Measurements from ENCODE around the gene FRAT1. TPM values are rescaled to one million over a fixed set of nuclear protein-coding genes. Genes with fewer than 3 reads are reported as not detected.

Gene FRAT1
- total RNA-seq, 1 donor from 2014 or later: 1.4 TPM

DNA sequence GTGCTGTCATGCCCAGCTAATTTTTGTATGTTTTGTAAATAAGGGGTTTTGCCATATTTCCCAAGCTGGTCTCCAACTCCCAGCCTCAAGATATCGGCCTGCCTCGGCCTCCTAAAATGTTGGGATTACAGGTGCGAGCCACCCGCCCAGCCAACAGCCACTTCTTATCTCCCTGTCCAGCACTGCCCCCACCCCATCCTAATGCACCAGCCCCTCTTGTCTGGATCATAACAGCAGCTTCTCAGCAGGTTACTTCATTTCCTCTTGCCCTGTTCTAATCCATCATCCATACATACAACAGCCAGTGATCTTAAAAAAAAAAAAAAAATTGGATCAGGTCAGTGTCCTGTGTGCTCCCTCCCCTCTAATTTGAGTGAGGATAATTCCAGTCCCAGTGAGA lies 28.2 kb downstream of the FRAT1 start:
- no peaks in the 10 kb centered on the region for H3K9me3 ChIP-seq (ENCODE audit: insufficient read depth, low read depth, low read length)
- FAIRE-seq (no peak), DNase-seq (ENCODE audit: low read depth) (no peak)
- TF ChIP-seq, protein P1, sequence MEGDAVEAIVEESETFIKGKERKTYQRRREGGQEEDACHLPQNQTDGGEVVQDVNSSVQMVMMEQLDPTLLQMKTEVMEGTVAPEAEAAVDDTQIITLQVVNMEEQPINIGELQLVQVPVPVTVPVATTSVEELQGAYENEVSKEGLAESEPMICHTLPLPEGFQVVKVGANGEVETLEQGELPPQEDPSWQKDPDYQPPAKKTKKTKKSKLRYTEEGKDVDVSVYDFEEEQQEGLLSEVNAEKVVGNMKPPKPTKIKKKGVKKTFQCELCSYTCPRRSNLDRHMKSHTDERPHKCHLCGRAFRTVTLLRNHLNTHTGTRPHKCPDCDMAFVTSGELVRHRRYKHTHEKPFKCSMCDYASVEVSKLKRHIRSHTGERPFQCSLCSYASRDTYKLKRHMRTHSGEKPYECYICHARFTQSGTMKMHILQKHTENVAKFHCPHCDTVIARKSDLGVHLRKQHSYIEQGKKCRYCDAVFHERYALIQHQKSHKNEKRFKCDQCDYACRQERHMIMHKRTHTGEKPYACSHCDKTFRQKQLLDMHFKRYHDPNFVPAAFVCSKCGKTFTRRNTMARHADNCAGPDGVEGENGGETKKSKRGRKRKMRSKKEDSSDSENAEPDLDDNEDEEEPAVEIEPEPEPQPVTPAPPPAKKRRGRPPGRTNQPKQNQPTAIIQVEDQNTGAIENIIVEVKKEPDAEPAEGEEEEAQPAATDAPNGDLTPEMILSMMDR (IDR thresholded peaks at IDR 0.05; ENCODE audit: insufficient read depth, low read depth, low read length): no peak
- TF ChIP-seq EZH2 (IDR thresholded peaks at IDR 0.05; ENCODE audit: insufficient read depth, low read length): no peak
- H4K20me1 ChIP-seq (ENCODE audit: insufficient read depth, low read length): no peaks in the 10 kb centered on the region
- Mint-ChIP-seq H3K9me3 (ENCODE audit: unreplicated experiment) (peaks cover 3% of the 10 kb centered on the region), H3K27ac (ENCODE audit: unreplicated experiment) (no peak overlapping the region), H3K4me1 (ENCODE audit: low read depth, unreplicated experiment) (no peaks in the 10 kb centered on the region), H3K4me3 (ENCODE audit: unreplicated experiment) (no peak overlapping the region), H3K36me3 (ENCODE audit: low read depth, unreplicated experiment) (peaks cover 8% of the 10 kb centered on the region), H3K27me3 (ENCODE audit: low read depth, unreplicated experiment) (no peaks in the 10 kb centered on the region)
- H3K4me1 ChIP-seq (ENCODE audit: insufficient read depth, low read length): no peaks in the 10 kb centered on the region
- no peaks in the 10 kb centered on the region for H3K79me2 ChIP-seq (ENCODE audit: insufficient read depth, low read length)
- no peak overlapping the region for H3K9ac ChIP-seq (ENCODE audit: low read length)
- no peak overlapping the region for H3K4me2 ChIP-seq (ENCODE audit: low read length)
- H3K36me3 ChIP-seq (ENCODE audit: insufficient read depth, low read length): peaks cover 7% of the 10 kb centered on the region
- H3K27me3 ChIP-seq (ENCODE audit: insufficient read depth, low read length): no peaks in the 10 kb centered on the region
- H2AFZ ChIP-seq (ENCODE audit: low read depth, low read length): no peak overlapping the region
- H3K4me3 ChIP-seq (ENCODE audit: insufficient read depth, low read depth, low read length): no peak overlapping the region
- H3K27ac ChIP-seq (ENCODE audit: low read depth, low read length): no peak overlapping the region

GRCh38 chr10:97349752-97350513 lies 30.9 kb downstream of the FRAT1 start:
- H2AFZ ChIP-seq (ENCODE audit: low read depth, low read length): no peak overlapping the region
- DNase-seq (ENCODE audit: low read depth) (no peak), FAIRE-seq (no peak)
- peaks cover 3% of the 10 kb centered on the region for H3K9me3 Mint-ChIP-seq (ENCODE audit: unreplicated experiment)
- no peak overlapping the region for H3K27ac Mint-ChIP-seq (ENCODE audit: unreplicated experiment)
- no peaks in the 10 kb centered on the region for H3K4me1 Mint-ChIP-seq (ENCODE audit: low read depth, unreplicated experiment)
- H3K36me3 ChIP-seq (ENCODE audit: insufficient read depth, low read length): peaks cover 7% of the 10 kb centered on the region
- no peak overlapping the region for H3K27ac ChIP-seq (ENCODE audit: low read depth, low read length)
- no peaks in the 10 kb centered on the region for H3K27me3 ChIP-seq (ENCODE audit: insufficient read depth, low read length)
- no peaks in the 10 kb centered on the region for H4K20me1 ChIP-seq (ENCODE audit: insufficient read depth, low read length)
- no peaks in the 10 kb centered on the region for H3K4me1 ChIP-seq (ENCODE audit: insufficient read depth, low read length)
- peaks cover 14% of the 10 kb centered on the region for H3K36me3 Mint-ChIP-seq (ENCODE audit: low read depth, unreplicated experiment)
- H3K27me3 Mint-ChIP-seq (ENCODE audit: low read depth, unreplicated experiment): no peaks in the 10 kb centered on the region
- H3K79me2 ChIP-seq (ENCODE audit: insufficient read depth, low read length): no peaks in the 10 kb centered on the region
- no peak overlapping the region for H3K9ac ChIP-seq (ENCODE audit: low read length)
- no peak overlapping the region for H3K4me2 ChIP-seq (ENCODE audit: low read length)
- no peak overlapping the region for H3K4me3 Mint-ChIP-seq (ENCODE audit: unreplicated experiment)
- H3K9me3 ChIP-seq (ENCODE audit: insufficient read depth, low read depth, low read length): no peaks in the 10 kb centered on the region
- no peak overlapping the region for H3K4me3 ChIP-seq (ENCODE audit: insufficient read depth, low read depth, low read length)
- TF ChIP-seq, protein P1 (IDR thresholded peaks at IDR 0.05; ENCODE audit: insufficient read depth, low read depth, low read length): no peak
- no peak for TF ChIP-seq EZH2 (IDR thresholded peaks at IDR 0.05; ENCODE audit: insufficient read depth, low read length)

GRCh38 chr10:97353945-97354344 lies 34.9 kb downstream of the FRAT1 start:
- Histone ChIP-seq H3K27me3 (ENCODE audit: insufficient read depth, low read length) (no peaks in the 10 kb centered on the region), H3K9me3 (ENCODE audit: insufficient read depth, low read depth, low read length) (no peaks in the 10 kb centered on the region), H4K20me1 (ENCODE audit: insufficient read depth, low read length) (no peaks in the 10 kb centered on the region), H3K4me2 (ENCODE audit: low read length) (no peak overlapping the region), H3K4me3 (ENCODE audit: insufficient read depth, low read depth, low read length) (no peak overlapping the region), H3K27ac (ENCODE audit: low read depth, low read length) (no peak overlapping the region), H3K4me1 (ENCODE audit: insufficient read depth, low read length) (no peaks in the 10 kb centered on the region), H3K36me3 (ENCODE audit: insufficient read depth, low read length) (peaks cover 29% of the 10 kb centered on the region), H2AFZ (ENCODE audit: low read depth, low read length) (no peak overlapping the region), H3K79me2 (ENCODE audit: insufficient read depth, low read length) (no peaks in the 10 kb centered on the region), H3K9ac (ENCODE audit: low read length) (no peak overlapping the region)
- Mint-ChIP-seq H3K36me3 (ENCODE audit: low read depth, unreplicated experiment) (peaks cover 23% of the 10 kb centered on the region), H3K4me1 (ENCODE audit: low read depth, unreplicated experiment) (no peaks in the 10 kb centered on the region), H3K4me3 (ENCODE audit: unreplicated experiment) (no peak overlapping the region), H3K9me3 (ENCODE audit: unreplicated experiment) (no peaks in the 10 kb centered on the region), H3K27me3 (ENCODE audit: low read depth, unreplicated experiment) (no peaks in the 10 kb centered on the region), H3K27ac (ENCODE audit: unreplicated experiment) (no peak overlapping the region)
- DNase-seq (ENCODE audit: low read depth) (no peak), FAIRE-seq (no peak)
- TF ChIP-seq EZH2 (IDR thresholded peaks at IDR 0.05; ENCODE audit: insufficient read depth, low read length): no peak
- TF ChIP-seq, protein P1 (IDR thresholded peaks at IDR 0.05; ENCODE audit: insufficient read depth, low read depth, low read length): no peak
